Adrenal gland (tissue), 5 donors: ENCODE measurements around the gene LZTFL1.

Experiments
- CTCF ChIP-seq, 6 experiments: fragments of 450-650 bp in 4 of 6; fragments of 200-600 bp in 2 of 6; sonication (generic) in 1 of 6; IDR thresholded peaks; 1 replicate in 5 of 6; 2 replicates in 1 of 6; pipeline versions ENCODE4 v1.5.1 to v1.8.0; 2016 to 2021; ENCODE audit warnings: antibody characterized with exemption in 6 of 6, mild to moderate bottlenecking in 2 of 6, moderate library complexity in 1 of 6
- POLR2A ChIP-seq, 2 donors: fragments of 450-650 bp; IDR thresholded peaks; one replicate each; pipeline ENCODE4 v1.6.1; 2017; ENCODE audit warnings: antibody characterized with exemption in 2 of 2, mild to moderate bottlenecking in 2 of 2, moderate library complexity in 1 of 2
- donor health status: DM: no; HTN: no; CAD: no.

GRCh38 chr3:45868213-45868612 lies 26.3 kb upstream of the LZTFL1 start:
- no peak for TF ChIP-seq CTCF (IDR thresholded peaks at IDR 0.05)
- no peak for TF ChIP-seq POLR2A (IDR thresholded peaks at IDR 0.05)
